B cell (primary cell): ENCODE results near the gene HES1. TPM values are rescaled to one million over a fixed set of nuclear protein-coding genes. Genes with fewer than 3 reads are reported as not detected.

Experiments used
- ATAC-seq: fragments of 200-7000 bp; cut with Tn5 transposase; one replicate; pipeline ENCODE4 v1.10.0; 2021; ENCODE audit warnings: low read depth, mild to moderate bottlenecking, moderate number of reproducible peaks, moderate library complexity
- CTCF ChIA-PET: fragments of 350-600 bp; sonication (Branson Sonifier 250); formaldehyde crosslinking; loops from one replicate; lab custom pipeline; 2021; ENCODE audit warnings: antibody characterized with exemption, inconsistent platforms; lab: Charles Lee
- POLR2A ChIA-PET: fragments of 350-600 bp; sonication (Branson Sonifier 250); formaldehyde crosslinking; loops from one replicate; lab custom pipeline; 2021; ENCODE audit warnings: antibody characterized with exemption; lab: Charles Lee
- DNase-seq: peaks from one replicate; pipeline ENCODE4 v3.0.0; 2013
- H2AFZ ChIP-seq: 2 replicates; pipeline ENCODE4 v1.6.1; 2012; ENCODE audit warnings: mild to moderate bottlenecking, low read depth, low read length; ENCODE audit not compliant: insufficient read depth, poor library complexity, severe bottlenecking
- H3K27ac ChIP-seq, 2 donors: 1 replicate in 1 of 2; 2 replicates in 1 of 2; pipeline ENCODE4 v1.5.1; 2012 to 2013; ENCODE audit warnings: low read length in 2 of 2, mild to moderate bottlenecking in 2 of 2, moderate library complexity in 1 of 2
- H3K27me3 ChIP-seq, 4 experiments: fragments of 200-600 bp in 1 of 4; sonication (generic) in 1 of 4; replicated peaks in 1 of 4; 1 replicate in 2 of 4; 2 replicates in 2 of 4; pipeline versions ENCODE4 v1.6.1 to v1.7.0; 2013 to 2016; ENCODE audit warnings: low read length in 3 of 4, mild to moderate bottlenecking in 2 of 4, mixed read lengths in 1 of 4, moderate library complexity in 1 of 4; ENCODE audit not compliant: insufficient read depth in 4 of 4, control insufficient read depth in 3 of 4; ENCODE audit errors: control extremely low read depth in 1 of 4
- H3K36me3 ChIP-seq, 2 experiments: replicated peaks in 1 of 2; 1 replicate in 1 of 2; 2 replicates in 1 of 2; pipeline versions ENCODE4 v1.6.1 to v1.7.1; 2013; ENCODE audit warnings: low read length in 1 of 2; ENCODE audit not compliant: insufficient read depth in 2 of 2, control insufficient read depth in 1 of 2; ENCODE audit errors: control extremely low read depth in 1 of 2, extremely low read depth in 1 of 2
- H3K4me1 ChIP-seq, 2 donors: fragments of 200-600 bp in 1 of 2; sonication (generic) in 1 of 2; 1 replicate in 1 of 2; 2 replicates in 1 of 2; pipeline versions ENCODE4 v1.5.1 to v1.6.1; 2013 to 2017; ENCODE audit warnings: low read length in 2 of 2; ENCODE audit not compliant: control insufficient read depth in 2 of 2, insufficient read depth in 2 of 2
- H3K4me2 ChIP-seq: replicated peaks from 2 replicates; pipeline ENCODE3; 2012; ENCODE audit warnings: mild to moderate bottlenecking, low read depth, low read length; ENCODE audit not compliant: poor library complexity, severe bottlenecking
- H3K4me3 ChIP-seq, 5 experiments: fragments of 200-600 bp in 1 of 5; sonication (generic) in 1 of 5; 1 replicate in 3 of 5; 2 replicates in 2 of 5; pipeline versions ENCODE4 v1.5.1 to v1.7.0; 2011 to 2016; ENCODE audit warnings: low read length in 4 of 5, mild to moderate bottlenecking in 4 of 5, low read depth in 2 of 5, control low read depth in 1 of 5, moderate library complexity in 1 of 5; ENCODE audit not compliant: insufficient read depth in 1 of 5; ENCODE audit errors: control extremely low read depth in 1 of 5, extremely low read depth in 1 of 5
- H3K79me2 ChIP-seq: fragments of 200-600 bp; sonication (generic); one replicate; pipeline ENCODE4 v1.6.0; 2016; ENCODE audit warnings: low read length; ENCODE audit not compliant: control insufficient read depth, insufficient read depth
- H3K9ac ChIP-seq: fragments of 200-600 bp; sonication (generic); 2 replicates; pipeline ENCODE4 v1.6.1; 2017; ENCODE audit warnings: mild to moderate bottlenecking, low read length, moderate library complexity
- H3K9me3 ChIP-seq, 3 donors: one replicate each; pipeline versions ENCODE4 v1.6.1 to v1.7.1; 2013; ENCODE audit warnings: low read length in 2 of 3; ENCODE audit not compliant: control insufficient read depth in 2 of 3, insufficient read depth in 1 of 3; ENCODE audit errors: control extremely low read depth in 1 of 3
- H4K20me1 ChIP-seq: 2 replicates; pipeline ENCODE4 v1.6.0; 2012; ENCODE audit warnings: mild to moderate bottlenecking, low read length; ENCODE audit not compliant: insufficient read depth, control insufficient read depth, poor library complexity, severe bottlenecking
- H3K27ac Mint-ChIP-seq: one replicate; pipeline ENCODE4 v1.8.0; 2021; ENCODE audit warnings: mixed read lengths
- H3K27me3 Mint-ChIP-seq: one replicate; pipeline ENCODE4 v1.8.0; 2021; ENCODE audit warnings: mixed read lengths
- H3K4me1 Mint-ChIP-seq: one replicate; pipeline ENCODE4 v1.8.0; 2021; ENCODE audit warnings: mixed read lengths
- H3K4me3 Mint-ChIP-seq: one replicate; pipeline ENCODE4 v1.8.0; 2021; ENCODE audit warnings: mixed read lengths
- H3K9me3 Mint-ChIP-seq: one replicate; pipeline ENCODE4 v1.8.0; 2022; ENCODE audit warnings: mixed read lengths; ENCODE audit not compliant: insufficient read depth
- CTCF ChIP-seq: fragments of 200-600 bp; IDR thresholded peaks from one replicate; pipeline ENCODE4 v1.8.0; 2022; ENCODE audit warnings: antibody characterized with exemption, mild to moderate bottlenecking
- EZH2 ChIP-seq: IDR thresholded peaks from 2 replicates; pipeline ENCODE4 v1.6.1; 2012; ENCODE audit warnings: borderline replicate concordance, low read depth, mild to moderate bottlenecking, moderate library complexity, low read length; ENCODE audit not compliant: insufficient read depth, poor library complexity, severe bottlenecking
- WGBS: methylation state at CpG from one replicate; pipeline ENCODE4 v1.1.5; 2013; ENCODE audit warnings: missing lambda C conversion rate; ENCODE audit not compliant: insufficient coverage; 5-methylcytosine and 5-hydroxymethylcytosine counted together
- intact Hi-C: fragments of 100-400 bp; cut with micrococcal nuclease; formaldehyde crosslinking; loops from one replicate; pipeline ENCODE4 v1.10.0; 2022
- polyA plus RNA-seq: library from polyadenylated mRNA; depleted of rRNA; stranded (reverse); fragments of >200 nt; gene quantifications from 2 replicates; pipeline ENCODE4 v1.2.3, GENCODE V29; 2012
- total RNA-seq, 2 donors: library from RNA; stranded (reverse); fragments of 120-200 nt in 1 of 2; gene quantifications; 1 replicate in 1 of 2; 2 replicates in 1 of 2; pipeline versions ENCODE4 v1.2.3 to v1.2.4, GENCODE V29; 2013 to 2022

HES1 gene
- total and polyA plus RNA-seq, 2 donors (not counting 1 experiment from before 2014, with no cell fraction given) = 2.4 to 60.3 TPM

DNA sequence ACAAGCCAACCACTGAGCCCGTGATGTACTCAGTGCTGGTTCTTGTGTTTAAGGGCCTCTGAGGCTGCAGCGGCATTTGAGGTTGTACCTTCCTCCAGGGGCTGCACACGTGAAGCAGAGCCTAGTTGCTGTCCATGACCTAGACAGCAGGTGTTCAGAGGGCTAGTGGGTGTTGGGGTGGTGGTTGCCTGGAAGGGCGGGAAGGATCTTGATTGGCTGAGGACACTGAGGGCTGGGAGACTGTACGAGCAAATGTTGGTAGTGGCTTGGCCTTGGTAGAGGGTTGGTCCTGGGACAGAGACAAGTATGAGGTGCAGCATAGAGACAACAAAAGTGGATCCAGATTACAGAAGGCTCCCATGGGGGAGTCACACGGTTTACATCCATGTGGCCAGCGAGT is 17.0 kb upstream of the HES1 start:
- Histone ChIP-seq H3K4me2 (no peak overlapping the region), H3K4me1 (peaks cover 28 to 30% of the 10 kb centered on the region in 2 donors), H3K36me3 (no peaks in the 10 kb centered on the region), H3K79me2 (no peaks in the 10 kb centered on the region), H3K4me3 (no peak overlapping the region), H3K27me3 (no peaks in the 10 kb centered on the region), H3K9me3 (no peaks in the 10 kb centered on the region), H4K20me1 (no peaks in the 10 kb centered on the region), H3K27ac (no peak overlapping the region), H3K9ac (no peak overlapping the region), H2AFZ (no peak overlapping the region)
- Mint-ChIP-seq H3K27ac (peak overlapping the region; percentile 38), H3K9me3 (no peaks in the 10 kb centered on the region), H3K4me1 (peaks cover 39% of the 10 kb centered on the region), H3K4me3 (peak overlapping the region; percentile 16), H3K27me3 (no peaks in the 10 kb centered on the region)
- ChIA-PET CTCF (no interaction called here), POLR2A (interaction anchor here (1.3 kb wide), 1 partner anchor 12 kb away, joined by 6 read pairs; no protein-coding TSS in a partner anchor)
- TF ChIP-seq EZH2 (no peak), CTCF (no peak)
- DNase-seq = no peak
- intact Hi-C loops = no loop called here
- 90% methylated on average over 7 of the region's 7 CpGs for WGBS
- no peak for ATAC-seq

GRCh38 chr3:194119831-194120590 is 15.9 kb upstream of the HES1 start:
- H3K4me3 ChIP-seq = no peak overlapping the region
- intact Hi-C loops = no loop called here
- H3K4me3 Mint-ChIP-seq = peak overlapping the region; percentile 38

More at GRCh38 chr3:194119831-194120590, 15.9 kb upstream of the HES1 start:
- Histone ChIP-seq H4K20me1 (no peaks in the 10 kb centered on the region), H3K27ac (no peak overlapping the region), H3K4me1 (peaks cover 28 to 30% of the 10 kb centered on the region in 2 donors), H3K36me3 (no peaks in the 10 kb centered on the region), H2AFZ (no peak overlapping the region), H3K9me3 (no peaks in the 10 kb centered on the region), H3K79me2 (no peaks in the 10 kb centered on the region), H3K9ac (no peak overlapping the region), H3K27me3 (no peaks in the 10 kb centered on the region), H3K4me2 (peak overlapping the region; percentile 45)
- Mint-ChIP-seq H3K27me3 (no peaks in the 10 kb centered on the region), H3K27ac (peak overlapping the region; percentile 60), H3K9me3 (no peaks in the 10 kb centered on the region), H3K4me1 (peaks cover 36% of the 10 kb centered on the region)
- TF ChIP-seq CTCF (no peak), EZH2 (no peak)
- no peak for DNase-seq
- WGBS = 86% methylated on average over 4 of the region's 6 CpGs
- ChIA-PET POLR2A (interaction anchor here (1.3 kb wide), 1 partner anchor 11 kb away, joined by 6 read pairs; no protein-coding TSS in a partner anchor), CTCF (no interaction called here)
- ATAC-seq = no peak
